H1 (cell line): Measurements from ENCODE around the gene NAT10. TPM values are rescaled to one million over a fixed set of nuclear protein-coding genes. Genes with fewer than 3 reads are reported as not detected.
A peak's percentile ranks its signal among the peaks of the same experiment; 100 is the strongest.

Experiments used
- CTCF ChIA-PET: fragments of 300-600 bp; sonication (Branson Sonifier 250); formaldehyde crosslinking; loops from one replicate; lab custom pipeline; 2021; ENCODE audit not compliant: partially characterized antibody; lab: Charles Lee
- POLR2A ChIA-PET: fragments of 300-600 bp; sonication (Branson Sonifier 250); formaldehyde crosslinking; loops from one replicate; lab custom pipeline; 2021; ENCODE audit warnings: inconsistent platforms; ENCODE audit not compliant: partially characterized antibody; lab: Charles Lee
- DNase-seq, 2 experiments: peaks; one replicate each; pipeline versions ENCODE4 v3.0.0 to v3.0.0-alpha.2; 2010 to 2022; ENCODE audit warnings: low spot score in 2 of 2, low read depth in 1 of 2, mixed read lengths in 1 of 2
- FAIRE-seq: peaks from 2 replicates; lab custom pipeline; 2011; peaks lifted over from hg19 to GRCh38; lab: Jason Lieb, UNC
- H2AFZ ChIP-seq: 2 replicates; pipeline ENCODE4 v1.8.1; 2012; ENCODE audit warnings: low read length, inconsistent platforms
- H2AK5ac ChIP-seq: 2 replicates; pipeline ENCODE4 v1.6.1; 2013; ENCODE audit warnings: low read depth, low read length
- H2BK120ac ChIP-seq: replicated peaks from 2 replicates; pipeline ENCODE3; 2013; ENCODE audit warnings: low read depth, low read length, inconsistent platforms
- H2BK12ac ChIP-seq: 2 replicates; pipeline ENCODE4 v1.6.1; 2013; ENCODE audit warnings: low read depth, low read length
- H2BK15ac ChIP-seq: 2 replicates; pipeline ENCODE4 v1.6.1; 2013; ENCODE audit warnings: low read length
- H2BK20ac ChIP-seq: 2 replicates; pipeline ENCODE4 v1.6.1; 2013; ENCODE audit warnings: low read length
- H2BK5ac ChIP-seq: 2 replicates; pipeline ENCODE4 v1.6.1; 2013; ENCODE audit warnings: low read depth, low read length
- H3K14ac ChIP-seq: 2 replicates; pipeline ENCODE4 v1.6.1; 2013; ENCODE audit warnings: inconsistent platforms; ENCODE audit not compliant: insufficient read length
- H3K18ac ChIP-seq: 2 replicates; pipeline ENCODE4 v1.6.1; 2013; ENCODE audit warnings: low read length; ENCODE audit errors: extremely low read depth
- H3K23ac ChIP-seq: 2 replicates; pipeline ENCODE4 v1.6.1; 2013; ENCODE audit warnings: inconsistent platforms; ENCODE audit not compliant: insufficient read length
- H3K23me2 ChIP-seq: 2 replicates; pipeline ENCODE4 v1.6.1; 2013; ENCODE audit warnings: low read depth, low read length
- H3K27ac ChIP-seq: 2 replicates; pipeline ENCODE4 v1.6.1; 2011; ENCODE audit warnings: low read depth, low read length, inconsistent platforms
- H3K27me3 ChIP-seq, 4 experiments: replicated peaks in 1 of 4; 1 replicate in 1 of 4; 2 replicates in 3 of 4; pipeline versions ENCODE4 v1.6.1 to v1.8.1; 2011 to 2013; ENCODE audit warnings: low read length in 3 of 4, mild to moderate bottlenecking in 3 of 4, inconsistent platforms in 2 of 4, mixed read lengths in 2 of 4, moderate library complexity in 1 of 4; ENCODE audit not compliant: control insufficient read depth in 3 of 4, insufficient read depth in 3 of 4; ENCODE audit errors: extremely low read depth in 1 of 4
- H3K36me3 ChIP-seq, 4 experiments: 2 replicates each; pipeline versions ENCODE4 v1.6.1 to v1.8.1; 2011 to 2013; ENCODE audit warnings: mild to moderate bottlenecking in 4 of 4, low read length in 3 of 4, moderate library complexity in 2 of 4, control low read depth in 1 of 4, inconsistent platforms in 1 of 4; ENCODE audit not compliant: insufficient read depth in 4 of 4, control insufficient read depth in 2 of 4
- H3K4ac ChIP-seq: replicated peaks from 2 replicates; pipeline ENCODE3; 2013; ENCODE audit warnings: low read length, low read depth, mixed read lengths, inconsistent platforms; ENCODE audit not compliant: insufficient read length
- H3K4me1 ChIP-seq, 4 experiments: replicated peaks in 1 of 4; 1 replicate in 1 of 4; 2 replicates in 3 of 4; pipeline versions ENCODE4 v1.6.1 to v1.8.1; 2011 to 2013; ENCODE audit warnings: low read length in 3 of 4, inconsistent platforms in 2 of 4, mixed read lengths in 1 of 4; ENCODE audit not compliant: insufficient read depth in 4 of 4, control insufficient read depth in 3 of 4
- H3K4me2 ChIP-seq, 2 experiments: 2 replicates each; pipeline versions ENCODE4 v1.6.1 to v1.8.1; 2011 to 2013; ENCODE audit warnings: low read depth in 2 of 2, low read length in 2 of 2, control low read depth in 1 of 2, inconsistent platforms in 1 of 2, mild to moderate bottlenecking in 1 of 2; ENCODE audit not compliant: insufficient read depth in 1 of 2
- H3K4me3 ChIP-seq, 4 experiments: fragments of 200-600, 300-600 bp in 1 of 4; sonication (generic), shearing (Covaris generic), sonication (Bioruptor Twin) in 1 of 4; 2 replicates each; pipeline versions ENCODE4 v1.5.1 to v1.8.1; 2011 to 2016; ENCODE audit warnings: low read length in 4 of 4, low read depth in 3 of 4, control low read depth in 2 of 4, inconsistent platforms in 2 of 4, mild to moderate bottlenecking in 2 of 4, mixed read lengths in 1 of 4, moderate library complexity in 1 of 4; ENCODE audit not compliant: insufficient read depth in 2 of 4; ENCODE audit errors: extremely low read depth in 1 of 4
- H3K56ac ChIP-seq: replicated peaks from 2 replicates; pipeline ENCODE3; 2013; ENCODE audit warnings: low read depth, mild to moderate bottlenecking, mixed read lengths, low read length, inconsistent platforms; ENCODE audit not compliant: insufficient read length
- H3K79me1 ChIP-seq: 2 replicates; pipeline ENCODE4 v1.6.1; 2013; ENCODE audit warnings: low read depth, low read length, control low read depth
- H3K79me2 ChIP-seq, 2 experiments: 2 replicates each; pipeline versions ENCODE4 v1.6.1 to v1.8.1; 2012 to 2013; ENCODE audit warnings: low read length in 2 of 2, mild to moderate bottlenecking in 2 of 2, inconsistent platforms in 1 of 2; ENCODE audit not compliant: insufficient read depth in 2 of 2, control insufficient read depth in 1 of 2
- H3K9ac ChIP-seq, 4 experiments: replicated peaks in 1 of 4; 1 replicate in 1 of 4; 2 replicates in 3 of 4; pipeline versions ENCODE4 v1.6.1 to v1.8.1; 2011 to 2013; ENCODE audit warnings: low read depth in 3 of 4, low read length in 3 of 4, control low read depth in 2 of 4, mild to moderate bottlenecking in 2 of 4, moderate library complexity in 2 of 4, inconsistent platforms in 1 of 4; ENCODE audit errors: extremely low read depth in 1 of 4
- H3K9me3 ChIP-seq, 2 experiments: 2 replicates each; pipeline versions ENCODE4 v1.6.1 to v1.8.1; 2012 to 2013; ENCODE audit warnings: mild to moderate bottlenecking in 2 of 2, moderate library complexity in 2 of 2, control low read depth in 1 of 2, inconsistent platforms in 1 of 2, low read depth in 1 of 2, low read length in 1 of 2, mixed read lengths in 1 of 2; ENCODE audit not compliant: insufficient read depth in 2 of 2
- H4K20me1 ChIP-seq, 2 experiments: replicated peaks in 1 of 2; 2 replicates each; pipeline versions ENCODE3 to v1.8.1; 2011 to 2013; ENCODE audit warnings: inconsistent platforms in 2 of 2, low read length in 2 of 2, mild to moderate bottlenecking in 1 of 2; ENCODE audit not compliant: insufficient read depth in 2 of 2, control insufficient read depth in 1 of 2
- H4K5ac ChIP-seq: 2 replicates; pipeline ENCODE4 v1.6.1; 2013; ENCODE audit warnings: low read length, low read depth, mixed read lengths, inconsistent platforms; ENCODE audit not compliant: insufficient read length
- H4K8ac ChIP-seq: 2 replicates; pipeline ENCODE4 v1.8.0; 2013; ENCODE audit warnings: mild to moderate bottlenecking, moderate library complexity, low read length, inconsistent platforms; ENCODE audit not compliant: insufficient read depth; ENCODE audit errors: extremely low read depth
- H4K91ac ChIP-seq: replicated peaks from 2 replicates; pipeline ENCODE3; 2013; ENCODE audit warnings: low read length, mixed read lengths, inconsistent platforms; ENCODE audit not compliant: insufficient read length
- BRCA1 ChIP-seq: IDR thresholded peaks from 2 replicates; pipeline ENCODE4 v1.6.1; 2012; ENCODE audit warnings: low read depth, low read length, improper control_type of control experiment
- CBX8 ChIP-seq: fragments of 300-800, 300-1000 bp; sonication (generic); IDR thresholded peaks from 2 replicates; pipeline ENCODE4 v1.7.1; 2016; ENCODE audit warnings: low read depth, low read length, borderline replicate concordance
- CHD2 ChIP-seq: IDR thresholded peaks from 2 replicates; pipeline ENCODE4 v1.6.1; 2012; ENCODE audit warnings: low read length, improper control_type of control experiment
- CTCF ChIP-seq, 3 experiments: IDR thresholded peaks; 1 replicate in 2 of 3; 2 replicates in 1 of 3; pipeline versions ENCODE4 v1.5.1 to v1.6.1; 2011; ENCODE audit warnings: low read length in 3 of 3, mild to moderate bottlenecking in 3 of 3, inconsistent platforms in 2 of 3, low read depth in 1 of 3, moderate library complexity in 1 of 3; ENCODE audit not compliant: insufficient read depth in 1 of 3; ENCODE audit errors: control extremely low read depth in 1 of 3
- GTF2F1 ChIP-seq: IDR thresholded peaks from 2 replicates; pipeline ENCODE4 v1.6.1; 2012; ENCODE audit warnings: low read depth, low read length, improper control_type of control experiment, borderline replicate concordance
- POLR2AphosphoS5 ChIP-seq: IDR thresholded peaks from 2 replicates; pipeline ENCODE4 v1.6.1; 2011; ENCODE audit warnings: low read depth, low read length
- RAD21 ChIP-seq, 2 experiments: IDR thresholded peaks in 1 of 2; conservative IDR thresholded peaks in 1 of 2; 2 replicates each; pipeline ENCODE4 v1.6.1; 2011; ENCODE audit warnings: low read depth in 2 of 2, low read length in 2 of 2, improper control_type of control experiment in 1 of 2, inconsistent platforms in 1 of 2, mild to moderate bottlenecking in 1 of 2, moderate library complexity in 1 of 2
- RBBP5 ChIP-seq: IDR thresholded peaks from 2 replicates; pipeline ENCODE4 v1.7.1; 2012; ENCODE audit warnings: low read depth, mild to moderate bottlenecking, inconsistent platforms, low read length, moderate library complexity, borderline replicate concordance
- SAP30 ChIP-seq: fragments of 300-600 bp; sonication (generic); IDR thresholded peaks from 2 replicates; pipeline ENCODE4 v1.7.1; 2012; ENCODE audit warnings: low read length, moderate library complexity, mild to moderate bottlenecking, inconsistent platforms; ENCODE audit not compliant: insufficient read depth, insufficient replicate concordance
- SIN3A ChIP-seq, 2 experiments: IDR thresholded peaks in 1 of 2; conservative IDR thresholded peaks in 1 of 2; 2 replicates each; pipeline ENCODE4 v1.6.1; 2011 to 2012; ENCODE audit warnings: low read length in 2 of 2, improper control_type of control experiment in 1 of 2, low read depth in 1 of 2, mild to moderate bottlenecking in 1 of 2
- WGBS, 2 experiments: shearing (Covaris generic) in 1 of 2; methylation state at CpG; one replicate each; pipeline versions ENCODE4 v1.1.6 to v1.1.7; 2013 to 2015; ENCODE audit warnings: low lambda C conversion rate in 2 of 2, mixed read lengths in 2 of 2, inconsistent platforms in 1 of 2, low coverage in 1 of 2, missing lambda C conversion rate in 1 of 2; ENCODE audit not compliant: insufficient replicate concordance in 2 of 2, insufficient coverage in 1 of 2, insufficient read length in 1 of 2; ENCODE audit errors: extremely low coverage in 1 of 2, missing lambda C conversion rate in 1 of 2; 5-methylcytosine and 5-hydroxymethylcytosine counted together
- polyA plus RNA-seq, 7 experiments: library from polyadenylated mRNA; depleted of rRNA in 3 of 7; stranded (reverse) in 5 of 7; unstranded in 2 of 7; fragments of >200 nt in 5 of 7; fragments of 200-250 nt in 2 of 7; gene quantifications; 1 replicate in 5 of 7; 2 replicates in 1 of 7; 4 replicates in 1 of 7; pipeline versions ENCODE4 v1.2.1 to v1.2.3, GENCODE V29; 2011 to 2013; ENCODE audit warnings: missing spikeins in 2 of 7, mixed read lengths in 2 of 7
- total RNA-seq: library from RNA; stranded (reverse); fragmentation: NEBNext Ultra II Directional; extraction: Animal tissue kit (Norgen Biotek cat#: 25700); gene quantifications from 2 replicates; pipeline ENCODE4 v1.2.1, GENCODE V29; 2021

Gene NAT10
- total and polyA plus RNA-seq, 2 of the 8 experiments (the other 6 are each of a cell fraction or from before 2014, with no cell fraction given): 66.3 to 89.6 TPM

DNA sequence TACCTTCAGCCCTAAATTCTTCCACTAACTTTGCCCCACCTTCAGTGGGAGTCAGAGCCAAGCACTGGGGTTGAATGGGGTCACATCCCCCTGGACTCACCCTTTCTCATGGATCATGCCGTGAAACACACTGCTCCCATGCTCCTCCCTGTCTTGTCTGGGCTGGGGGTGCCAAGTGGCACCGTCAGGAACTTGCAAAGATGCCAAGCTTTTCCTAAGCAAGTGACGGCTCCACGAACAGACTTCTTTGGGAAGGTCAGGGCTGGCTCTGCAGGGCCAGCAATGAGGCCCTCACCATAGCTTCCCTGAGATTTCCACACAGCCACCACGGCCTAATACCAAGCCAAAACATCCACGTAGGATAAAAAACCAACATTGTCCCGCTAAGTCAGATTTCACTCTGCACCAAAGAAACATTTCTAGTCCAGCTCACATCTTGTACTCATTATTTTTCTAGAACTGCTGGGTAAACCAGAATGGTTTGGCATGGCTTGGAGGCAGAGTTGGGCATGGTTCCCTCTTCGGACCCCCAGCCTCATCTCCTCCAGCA, 76.5 kb downstream of the NAT10 start:
- no peak overlapping the region for H3K23ac ChIP-seq
- no peaks in the 10 kb centered on the region for H4K20me1 ChIP-seq
- no peak overlapping the region for H4K5ac ChIP-seq
- H3K27ac ChIP-seq: no peak overlapping the region
- no peak overlapping the region for H3K9ac ChIP-seq
- no peak overlapping the region for H3K18ac ChIP-seq
- no peak overlapping the region for H2BK20ac ChIP-seq
- peaks cover 7 to 15% (median 10%) of the 10 kb centered on the region in 4 experiments for H3K4me1 ChIP-seq
- no peaks in the 10 kb centered on the region; a peak in 2 of 8 replicates for H3K36me3 ChIP-seq
- H3K56ac ChIP-seq: no peak overlapping the region
- no peaks in the 10 kb centered on the region for H3K79me1 ChIP-seq
- no peak overlapping the region for H3K4me2 ChIP-seq
- no peak overlapping the region for H2AFZ ChIP-seq
- H2BK15ac ChIP-seq: no peak overlapping the region
- no peaks in the 10 kb centered on the region for H3K23me2 ChIP-seq
- FAIRE-seq (no peak), DNase-seq (no peak)
- no peak overlapping the region for H4K91ac ChIP-seq
- no peaks in the 10 kb centered on the region for H3K79me2 ChIP-seq
- no peak overlapping the region for H2AK5ac ChIP-seq
- H2BK12ac ChIP-seq: no peak overlapping the region
- H2BK120ac ChIP-seq: no peak overlapping the region
- WGBS, 2 experiments: 94% methylated on average over 8 of the region's 8 CpGs; no CpG with 5 or more reads in 1 of the 2 experiments
- POLR2A ChIA-PET: interaction anchor here (1.5 kb wide), 1 partner anchor 13 kb away, joined by 4 read pairs; no protein-coding TSS in a partner anchor
- CTCF ChIA-PET: interaction anchor here (0.7 to 7.7 kb wide), 11 partner anchors 6 to 311 kb away, joined by 3 to 92 read pairs (median 3); partner anchors contain the start of gene ABTB2
- H3K27me3 ChIP-seq: no peaks in the 10 kb centered on the region
- no peak overlapping the region for H3K4ac ChIP-seq
- no peak overlapping the region for H2BK5ac ChIP-seq
- H3K14ac ChIP-seq: no peak overlapping the region
- no peaks in the 10 kb centered on the region for H3K9me3 ChIP-seq
- H3K4me3 ChIP-seq: no peak overlapping the region
- H4K8ac ChIP-seq: peak overlapping the region; percentile 19; the same call in 1 of the 2 replicates
- TF ChIP-seq RAD21 (IDR thresholded peaks at IDR 0.05 in 1 of 2, conservative IDR thresholded peaks at IDR 0.05 in 1 of 2; ENCODE audit: low read depth in 2 of 2, low read length in 2 of 2): no peak
- no peak for TF ChIP-seq POLR2AphosphoS5
- no peak for TF ChIP-seq CBX8
- TF ChIP-seq GTF2F1: no peak
- no peak for TF ChIP-seq SIN3A (conservative IDR thresholded peaks at IDR 0.05 in 1 of 2, IDR thresholded peaks at IDR 0.05 in 1 of 2; ENCODE audit: low read depth in 1 of 2, low read length in 2 of 2)
- TF ChIP-seq CTCF (IDR thresholded peaks at IDR 0.05; ENCODE audit: control extremely low read depth in 1 of 3, insufficient read depth in 1 of 3, low read depth in 1 of 3, low read length in 3 of 3): no peak
- no peak for TF ChIP-seq RBBP5
- no peak for TF ChIP-seq BRCA1
- no peak for TF ChIP-seq CHD2
- TF ChIP-seq SAP30: no peak
